LoVo (cell line): ENCODE measurements around the gene SLC1A2.

Experiments used
- DNase-seq: peaks from one replicate; pipeline ENCODE4 v3.0.0-alpha.2; 2016; ENCODE audit warnings: low spot score

Gene SLC1A2

GRCh38 chr11:35413598-35413997, 5.8 kb downstream of the SLC1A2 start:
- DNase-seq = no peak

GRCh38 chr11:35412285-35412684, 7.1 kb downstream of the SLC1A2 start:
- no peak for DNase-seq

GRCh38 chr11:35407041-35407440, 12.3 kb downstream of the SLC1A2 start:
- no peak for DNase-seq

GRCh38 chr11:35404388-35404775, 15.0 kb downstream of the SLC1A2 start:
- no peak for DNase-seq

GRCh38 chr11:35403765-35404387, 15.5 kb downstream of the SLC1A2 start:
- no peak for DNase-seq

- no peak for DNase-seq
Measured at GRCh38 chr11:35402751-35403660, 16.4 kb downstream of the SLC1A2 start.

- no peak for DNase-seq
Measured at GRCh38 chr11:35398881-35399280, 20.5 kb downstream of the SLC1A2 start.

GRCh38 chr11:35394941-35395340, 24.4 kb downstream of the SLC1A2 start:
- DNase-seq = no peak

- DNase-seq = no peak
Measured at GRCh38 chr11:35393098-35393497, 26.3 kb downstream of the SLC1A2 start.

GRCh38 chr11:35391922-35392688, 27.3 kb downstream of the SLC1A2 start:
- peak; percentile 64 for DNase-seq

- DNase-seq = peak; percentile 56
Measured at GRCh38 chr11:35390737-35391682, 28.3 kb downstream of the SLC1A2 start.

- no peak for DNase-seq
Measured at GRCh38 chr11:35389897-35390465, 29.4 kb downstream of the SLC1A2 start.

- no peak for DNase-seq
Measured at GRCh38 chr11:35389112-35389511, 30.2 kb downstream of the SLC1A2 start.

- no peak for DNase-seq
Measured at GRCh38 chr11:35388061-35388460, 31.3 kb downstream of the SLC1A2 start.

- DNase-seq = no peak
Measured at GRCh38 chr11:35387111-35387982, 32.0 kb downstream of the SLC1A2 start.

- DNase-seq = no peak
Measured at GRCh38 chr11:35383953-35384352, 35.4 kb downstream of the SLC1A2 start.

- DNase-seq = no peak
Measured at GRCh38 chr11:35381709-35382322, 37.5 kb downstream of the SLC1A2 start.

GRCh38 chr11:35380603-35381002, 38.8 kb downstream of the SLC1A2 start:
- DNase-seq = no peak

- DNase-seq = no peak
Measured at GRCh38 chr11:35377262-35377661, 42.1 kb downstream of the SLC1A2 start.

- DNase-seq = no peak
Measured at GRCh38 chr11:35376613-35377012, 42.7 kb downstream of the SLC1A2 start.
